ENCODE data around the gene TFEC.
"Not testable (repeated sequence)": the region's sequence is repeated elsewhere in the genome, so short reads cannot be mapped to it uniquely, and the experiment has no call there.

Gene TFEC

GRCh38 chr7:115987486-115987885, 43.1 kb downstream of the TFEC start:
- DNase-seq, result no peak

DNA sequence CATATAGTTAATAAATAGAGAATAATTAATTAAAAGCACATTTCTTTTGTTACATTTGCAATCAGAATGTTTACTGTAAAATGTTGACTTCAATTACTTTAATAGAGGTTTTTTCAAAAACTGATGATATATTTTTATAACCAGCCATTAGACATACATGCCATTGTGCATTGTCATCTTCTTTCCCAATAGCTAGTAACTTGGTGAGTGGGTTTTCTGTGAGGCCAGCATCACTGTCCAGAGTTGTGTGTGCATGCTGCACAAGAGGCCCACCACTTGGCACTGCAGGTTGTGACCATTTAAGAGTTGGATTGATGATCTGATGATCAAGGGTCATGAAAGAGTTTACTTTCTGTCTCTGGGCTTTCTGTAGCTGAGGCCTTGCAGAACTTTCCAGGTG, 46.5 kb downstream of the TFEC start:
- no peak for DNase-seq

- no peak for DNase-seq
Measured at GRCh38 chr7:115980159-115980558, 50.4 kb downstream of the TFEC start.

DNA sequence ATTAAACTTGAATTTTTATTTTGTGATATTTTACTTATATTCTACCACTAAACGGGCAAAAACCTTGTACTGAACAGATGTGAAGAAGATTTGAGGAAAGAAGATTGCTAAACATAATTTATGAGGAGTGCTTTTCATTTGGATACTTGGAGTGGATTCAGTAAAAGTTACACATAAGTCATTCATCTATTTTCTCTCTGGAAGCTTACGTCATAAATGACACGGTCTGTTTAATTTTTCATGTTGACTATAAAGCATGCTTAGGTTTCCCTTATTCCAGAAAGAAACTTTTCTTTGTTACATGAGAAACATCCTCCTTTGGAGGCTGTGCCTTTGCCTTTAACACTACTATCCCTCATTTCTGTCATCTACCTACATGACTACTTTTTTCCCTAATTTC, 53.9 kb downstream of the TFEC start:
- DNase-seq, result no peak

GRCh38 chr7:115975766-115976165, 54.8 kb downstream of the TFEC start:
- DNase-seq, result no peak

GRCh38 chr7:115973406-115973805, 57.2 kb downstream of the TFEC start:
- no peak for DNase-seq

DNA sequence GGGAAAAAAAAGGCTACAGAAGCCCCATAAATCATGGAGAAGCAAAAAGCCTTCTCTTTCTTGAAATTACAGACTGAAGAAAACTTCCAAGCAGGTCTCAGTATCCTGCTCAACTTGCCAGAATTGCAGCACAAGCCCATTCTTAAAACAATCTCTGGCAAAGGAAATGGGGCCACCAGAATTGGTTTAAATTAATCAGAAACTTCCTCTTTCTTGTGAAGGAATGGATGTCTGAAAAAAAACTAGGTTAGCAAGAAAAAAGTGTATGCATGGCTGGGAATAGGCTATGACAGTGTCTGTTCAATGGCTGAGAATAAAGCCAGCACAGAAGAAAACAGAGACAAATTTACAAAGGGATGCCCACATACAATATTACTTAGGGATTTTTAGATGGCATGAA, 59.1 kb downstream of the TFEC start:
- peak in 1 of 2 donors; percentile 53 for DNase-seq

GRCh38 chr7:115968596-115968995, 62.0 kb downstream of the TFEC start:
- DNase-seq, result no peak

DNA sequence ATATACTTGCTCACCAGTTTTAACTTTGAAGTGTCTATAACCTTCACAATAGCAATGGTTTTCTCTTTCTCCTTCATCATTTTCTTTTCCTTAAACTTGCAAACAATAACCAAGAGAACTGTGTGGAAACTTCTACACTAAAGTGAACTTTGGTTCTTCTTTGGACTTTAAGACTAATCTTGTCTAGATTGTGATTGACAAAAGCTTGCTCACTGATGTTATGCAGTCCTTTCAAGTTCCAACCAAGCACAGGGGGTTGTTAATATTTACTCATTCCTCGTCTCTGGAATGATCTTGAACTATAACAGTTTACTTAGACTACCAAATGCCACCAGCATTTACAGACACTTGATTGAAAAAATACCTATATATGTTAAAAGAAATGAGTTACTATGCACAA, 62.4 kb downstream of the TFEC start:
- no peak for DNase-seq

GRCh38 chr7:115965796-115966475, 64.6 kb downstream of the TFEC start:
- DNase-seq, result no peak

DNA sequence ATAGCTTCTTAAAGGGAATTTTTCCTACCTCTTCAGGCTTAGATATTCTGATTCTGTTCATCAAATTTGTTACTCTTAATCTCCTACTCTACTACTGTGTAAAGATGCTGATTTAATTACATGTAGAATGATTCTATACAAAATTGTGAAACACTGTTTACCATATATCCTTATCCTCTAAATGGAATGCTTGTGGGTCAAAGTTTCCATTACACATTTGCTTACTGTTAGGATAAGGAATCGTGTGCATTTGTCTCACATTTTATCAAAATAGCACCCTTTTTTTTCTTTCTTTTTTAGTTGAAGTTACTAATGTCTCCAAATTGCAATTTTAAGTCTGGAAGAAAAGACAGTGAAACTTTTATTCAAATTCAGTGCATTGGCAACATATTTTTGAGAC, 65.3 kb downstream of the TFEC start:
- no peak for DNase-seq

GRCh38 chr7:115964799-115965198, 65.8 kb downstream of the TFEC start:
- DNase-seq, result no peak

DNA sequence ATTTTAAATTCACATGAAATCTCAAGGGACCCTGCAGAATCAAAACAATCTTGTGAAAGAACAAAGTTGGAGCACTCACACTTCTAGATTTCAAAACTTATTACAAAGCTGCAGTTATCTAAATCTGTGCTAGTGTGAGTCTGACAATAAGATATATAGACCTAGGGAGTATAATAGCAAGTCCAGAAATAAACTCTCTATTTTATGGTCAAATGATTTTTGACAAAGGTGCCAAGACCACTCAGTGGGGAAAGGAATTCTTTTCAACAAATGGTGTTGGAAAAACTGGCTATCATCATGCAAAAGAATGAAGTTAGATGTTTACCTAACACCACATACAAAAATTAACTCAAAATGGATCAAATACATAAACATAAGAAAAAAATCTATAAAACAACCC, 68.2 kb downstream of the TFEC start:
- no peak for DNase-seq

DNA sequence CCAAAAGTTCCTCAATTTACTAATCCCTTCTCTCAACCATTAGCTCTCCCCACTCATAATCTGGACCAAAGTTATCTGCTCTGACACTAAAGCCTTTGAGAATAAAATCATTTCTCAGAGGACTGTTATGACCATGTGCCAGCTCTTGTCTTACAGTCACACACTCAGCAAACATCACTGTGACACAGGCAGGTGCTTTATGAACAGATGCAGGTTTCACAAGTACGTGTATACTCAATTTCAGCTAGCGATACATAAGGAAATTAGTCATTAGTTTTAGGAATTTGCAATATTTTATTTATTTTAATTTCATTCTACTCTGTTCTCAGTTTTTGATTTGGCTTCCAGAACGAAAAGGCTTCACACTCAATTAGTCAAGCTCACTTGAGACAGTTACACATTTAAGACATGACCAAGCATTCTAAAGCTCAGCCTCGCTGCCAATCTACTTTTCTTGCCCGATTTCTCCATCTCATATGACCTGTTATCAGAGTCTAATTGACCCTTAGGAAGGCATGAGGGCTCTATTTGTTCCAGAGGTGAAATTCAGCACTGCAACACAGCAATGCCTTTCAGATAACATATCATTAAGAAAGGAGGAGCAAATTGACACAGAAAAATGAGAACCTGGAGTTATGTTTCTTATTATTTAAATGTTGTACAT, 76.8 kb downstream of the TFEC start:
- DNase-seq, result no peak

DNA sequence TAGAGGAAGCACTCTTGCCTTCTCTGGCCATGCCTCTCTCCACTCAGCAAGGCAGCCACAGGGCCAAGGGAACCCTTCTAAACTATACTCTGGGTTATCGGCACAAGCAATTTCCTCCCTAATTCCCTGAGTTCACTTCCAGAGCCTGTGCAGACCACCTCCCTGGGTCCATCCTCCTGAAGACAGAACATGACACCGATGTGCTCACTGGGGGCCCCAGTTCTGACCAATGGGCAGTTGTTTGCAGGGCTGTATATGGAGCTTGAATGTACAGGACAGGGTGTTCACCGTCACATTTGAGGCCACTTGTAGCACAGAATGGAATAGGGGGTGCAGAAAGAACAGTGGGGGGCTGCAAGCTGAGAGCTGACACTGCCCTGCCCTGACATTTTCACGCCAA, 77.7 kb downstream of the TFEC start:
- DNase-seq, result no peak

DNA sequence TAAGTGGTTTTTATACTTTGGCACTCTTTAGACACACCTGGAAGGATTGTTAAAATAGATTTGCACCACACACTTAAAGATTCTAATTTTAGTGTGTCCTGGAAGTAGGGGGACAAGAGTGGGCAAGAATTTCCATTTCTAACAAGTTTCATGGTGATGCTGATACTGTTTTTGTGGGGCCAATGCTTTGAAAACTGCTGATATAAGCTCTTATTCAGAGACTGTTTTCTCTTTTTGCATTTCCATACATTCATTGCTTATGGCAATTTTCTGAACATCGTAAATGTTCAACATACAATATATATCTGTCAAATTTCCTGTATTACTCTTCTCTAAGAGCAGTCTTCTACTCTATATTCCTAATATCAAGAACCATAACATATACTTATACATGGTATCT, 79.0 kb downstream of the TFEC start:
- no peak for DNase-seq

DNA sequence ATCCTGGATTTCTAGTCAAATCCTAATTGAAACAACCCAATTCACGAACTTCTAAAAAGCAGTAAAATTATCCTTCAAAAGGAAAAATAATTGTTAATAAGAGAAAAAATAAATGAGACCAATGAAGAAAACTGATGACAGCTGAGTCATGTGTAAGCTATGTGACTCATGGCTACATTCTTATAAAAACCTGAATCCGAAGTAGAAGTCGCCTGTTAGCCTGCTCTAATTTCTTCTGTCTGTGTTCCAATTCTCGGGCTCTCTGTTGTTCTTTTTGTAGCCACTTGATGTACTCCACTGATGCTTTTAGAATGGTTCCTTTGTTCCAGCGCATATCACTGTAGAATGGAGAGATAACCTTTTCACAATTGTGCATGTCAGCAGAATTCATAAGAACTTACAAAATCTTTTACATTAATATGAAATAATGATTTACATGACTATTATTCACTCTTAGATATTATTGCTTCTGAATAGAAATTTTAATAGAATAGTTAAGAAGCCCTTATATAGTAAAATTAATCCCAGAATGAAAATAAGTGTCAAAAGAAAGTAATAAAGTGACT, 88.8 kb downstream of the TFEC start:
- DNase-seq, result no peak

DNA sequence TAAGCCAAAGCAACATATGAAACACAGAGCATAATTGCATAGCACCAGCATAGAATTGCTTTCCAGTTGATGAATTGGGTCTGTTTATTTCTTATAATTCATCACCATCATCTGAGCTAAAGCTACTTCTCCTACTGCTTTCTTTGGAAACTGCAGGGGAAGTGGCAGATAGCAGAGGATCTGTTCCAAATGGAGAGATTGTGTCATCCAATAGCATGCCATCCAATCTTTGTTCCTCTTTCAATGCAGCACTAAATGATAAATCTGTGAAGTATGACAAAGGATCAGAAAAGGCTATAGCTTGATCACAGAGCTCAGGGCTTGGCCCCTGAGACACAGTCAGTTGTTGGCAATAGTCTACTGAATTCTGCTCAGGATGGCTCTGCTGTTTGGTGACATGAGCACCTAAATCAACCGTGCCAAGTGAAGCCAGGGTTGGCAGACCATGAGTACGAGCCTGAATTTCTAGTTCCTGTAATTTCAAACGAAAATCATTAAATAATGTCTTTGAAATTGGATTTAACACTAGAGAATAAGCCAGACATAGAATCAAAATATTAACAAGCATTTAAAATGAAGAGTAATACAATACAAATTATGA, 90.0 kb downstream of the TFEC start:
- DNase-seq, result no peak

DNA sequence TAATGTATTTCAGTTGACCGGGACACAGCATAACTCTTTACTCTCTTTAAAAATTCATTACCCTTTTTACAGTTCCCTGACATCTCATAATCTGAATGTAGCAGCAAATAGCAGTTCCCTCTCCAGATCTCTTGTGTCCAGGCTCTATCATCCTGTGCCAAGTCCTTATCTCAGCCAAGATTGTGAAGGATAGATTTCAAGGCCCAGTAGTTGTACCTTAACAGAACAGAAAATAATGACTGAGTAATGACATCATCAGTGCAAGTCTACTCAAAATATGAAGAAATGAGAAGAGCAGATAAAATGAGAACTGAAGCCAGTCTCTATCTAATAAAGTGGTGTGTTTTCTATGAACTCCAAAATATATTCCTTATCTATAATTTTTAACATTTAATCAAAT, 92.6 kb downstream of the TFEC start:
- DNase-seq, result no peak

DNA sequence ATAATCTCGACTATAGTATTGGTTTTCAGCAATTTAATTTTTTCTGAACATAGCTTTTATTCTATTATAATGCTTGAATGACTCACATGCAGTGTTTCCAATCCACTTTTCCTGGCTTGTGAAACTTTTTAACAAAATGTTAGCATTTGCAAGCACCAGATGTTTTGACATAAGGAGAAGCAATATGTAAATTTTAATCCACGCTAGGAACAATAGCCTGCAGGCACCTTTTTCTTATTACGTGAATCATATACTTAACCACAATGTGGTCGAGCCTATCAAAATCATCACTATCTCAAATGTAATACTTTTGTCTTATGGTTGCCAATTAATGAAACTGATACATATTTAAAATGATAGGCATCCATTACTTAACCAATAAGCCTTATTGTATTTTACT, 97.1 kb downstream of the TFEC start:
- DNase-seq, result no peak

DNA sequence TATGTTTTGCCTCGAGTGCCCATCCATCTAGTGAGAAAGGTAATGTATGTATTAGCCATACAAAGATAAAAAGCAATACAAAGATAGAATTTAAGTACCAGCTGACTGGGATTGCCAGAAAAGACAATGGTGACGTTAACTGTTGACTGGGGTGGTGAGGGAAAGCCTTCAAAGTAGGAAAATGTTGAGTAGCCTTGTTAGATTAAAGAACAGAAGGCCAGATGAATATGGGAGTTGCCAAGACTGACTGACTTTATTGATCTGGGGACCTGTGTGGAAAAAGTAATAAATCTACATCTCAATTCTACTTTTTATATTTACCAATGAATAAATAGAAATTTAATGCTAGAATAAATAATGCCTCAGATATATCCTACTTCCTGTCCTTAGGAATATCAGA, 97.7 kb downstream of the TFEC start:
- DNase-seq, result no peak

DNA sequence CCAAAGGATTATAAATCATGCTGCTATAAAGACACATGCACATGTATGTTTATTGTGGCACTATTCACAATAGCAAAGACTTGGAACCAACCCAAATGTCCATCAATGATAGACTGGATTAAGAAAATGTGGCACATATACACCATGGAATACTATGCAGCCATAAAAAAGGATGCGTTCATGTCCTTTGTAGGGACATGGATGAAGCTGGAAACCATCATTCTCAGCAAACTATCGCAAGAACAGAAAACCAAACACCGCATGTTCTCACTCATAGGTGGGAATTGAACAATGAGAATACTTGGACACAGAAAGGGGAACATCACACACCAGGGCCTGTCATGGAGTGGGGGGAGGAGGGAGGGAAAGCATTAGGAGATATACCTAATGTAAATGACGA, 100.4 kb downstream of the TFEC start:
- not testable (repeated sequence) for DNase-seq

DNA sequence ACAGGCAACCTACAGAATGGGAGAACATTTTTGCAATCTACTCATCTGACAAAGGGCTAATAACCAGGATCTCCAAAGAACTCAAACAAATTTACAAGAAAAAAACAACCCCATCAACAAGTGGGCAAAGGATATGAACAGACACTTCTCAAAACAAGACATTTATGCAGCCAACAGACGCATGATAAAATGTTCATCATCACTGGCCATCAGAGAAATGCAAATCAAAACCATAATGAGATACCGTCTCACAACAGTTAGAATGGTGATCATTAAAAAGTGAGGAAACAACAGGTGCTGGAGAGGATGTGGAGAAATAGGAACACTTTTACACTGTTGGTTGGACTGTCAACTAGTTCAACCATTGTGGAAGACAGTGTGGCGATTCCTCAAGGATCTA, 100.8 kb downstream of the TFEC start:
- DNase-seq, result not testable (repeated sequence)

DNA sequence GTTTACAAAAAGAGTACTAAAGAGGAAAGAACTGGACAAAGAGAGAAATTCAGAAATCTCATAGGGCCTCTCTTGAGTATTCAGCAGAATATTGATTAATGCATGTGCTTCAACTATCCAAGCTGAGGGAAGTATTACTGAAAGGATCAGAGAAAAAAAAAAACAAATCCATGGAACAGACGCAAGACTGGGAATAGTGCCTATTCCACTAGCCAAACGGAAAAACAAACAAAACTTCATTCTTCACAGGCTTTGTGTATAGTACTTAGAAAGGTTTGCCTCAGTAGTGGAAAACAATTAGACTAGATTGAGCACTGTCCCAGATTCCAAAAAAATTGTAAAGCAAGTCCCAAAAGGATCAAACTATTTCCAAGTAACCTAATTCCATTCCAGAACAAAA, 106.2 kb downstream of the TFEC start:
- no peak for DNase-seq
